IMR-90 (cell line): ENCODE measurements around the gene NLRP3.
A peak's percentile ranks its signal among the peaks of the same experiment; 100 is the strongest.

Source experiments
- BHLHE40 ChIP-seq: fragments of 150-350 bp; IDR thresholded peaks from 2 replicates; pipeline ENCODE4 v1.6.1; 2016; ENCODE audit warnings: mild to moderate bottlenecking, low read depth, low read length
- CEBPB ChIP-seq: IDR thresholded peaks from 2 replicates; pipeline ENCODE4 v1.6.1; 2012; ENCODE audit warnings: low read depth, low read length, improper control_type of control experiment
- CTCF ChIP-seq: conservative IDR thresholded peaks from 2 replicates; pipeline ENCODE4 v1.5.1; 2012; ENCODE audit warnings: mild to moderate bottlenecking, low read depth, low read length, improper control_type of control experiment
- ELK1 ChIP-seq: fragments of 150-350 bp; IDR thresholded peaks from 2 replicates; pipeline ENCODE4 v1.6.1; 2016; ENCODE audit warnings: low read depth, mild to moderate bottlenecking, low read length, moderate library complexity, borderline replicate concordance
- FOS ChIP-seq: fragments of 150-350 bp; IDR thresholded peaks from 2 replicates; pipeline ENCODE4 v1.6.1; 2016; ENCODE audit warnings: low read depth, low read length
- MAFK ChIP-seq: IDR thresholded peaks from 2 replicates; pipeline ENCODE4 v1.6.1; 2012; ENCODE audit warnings: low read depth, low read length, improper control_type of control experiment
- MXI1 ChIP-seq: IDR thresholded peaks from 2 replicates; pipeline ENCODE4 v1.6.1; 2012; ENCODE audit warnings: low read depth, mild to moderate bottlenecking, low read length, moderate library complexity, borderline replicate concordance
- NFE2L2 ChIP-seq: fragments of 150-350 bp; IDR thresholded peaks from 2 replicates; pipeline ENCODE4 v1.6.1; 2016; ENCODE audit warnings: low read depth, mild to moderate bottlenecking, low read length
- POLR2A ChIP-seq: IDR thresholded peaks from 2 replicates; pipeline ENCODE4 v1.6.1; 2012; ENCODE audit warnings: mild to moderate bottlenecking, low read depth, low read length
- RAD21 ChIP-seq: IDR thresholded peaks from 2 replicates; pipeline ENCODE4 v1.6.1; 2012; ENCODE audit warnings: low read length, improper control_type of control experiment
- RCOR1 ChIP-seq: IDR thresholded peaks from 2 replicates; pipeline ENCODE4 v1.6.1; 2012; ENCODE audit warnings: mild to moderate bottlenecking, low read length, improper control_type of control experiment; ENCODE audit not compliant: insufficient replicate concordance
- RFX5 ChIP-seq: IDR thresholded peaks from 2 replicates; pipeline ENCODE4 v1.8.0; 2012; ENCODE audit warnings: low read depth, mild to moderate bottlenecking, low read length, moderate library complexity
- SMC3 ChIP-seq: fragments of 150-350 bp; IDR thresholded peaks from 2 replicates; pipeline ENCODE4 v1.6.1; 2016; ENCODE audit warnings: low read depth, mild to moderate bottlenecking, antibody characterized with exemption, low read length, moderate library complexity
- USF2 ChIP-seq: fragments of 150-350 bp; IDR thresholded peaks from 2 replicates; pipeline ENCODE4 v1.6.1; 2017; ENCODE audit warnings: mild to moderate bottlenecking, antibody characterized with exemption, low read length, low read depth

GRCh38 chr1:247367786-247368422 is 48.1 kb upstream of the NLRP3 start:
- TF ChIP-seq CTCF: no peak
- no peak for TF ChIP-seq POLR2A
- TF ChIP-seq BHLHE40: peak; percentile 40; the same call in 1 of the 2 replicates
- no peak for TF ChIP-seq CEBPB
- no peak for TF ChIP-seq RAD21
- TF ChIP-seq MXI1: no peak
- TF ChIP-seq FOS: no peak
- TF ChIP-seq RFX5: no peak
- TF ChIP-seq SMC3: no peak
- TF ChIP-seq RCOR1: no peak
- TF ChIP-seq ELK1: no peak
- TF ChIP-seq MAFK: no peak
- no peak for TF ChIP-seq USF2
- TF ChIP-seq NFE2L2: no peak
